ENCODE data around the gene FAM151B.

GRCh38 chr5:80504833-80505232 lies 16.9 kb downstream of the FAM151B start:
- TF ChIP-seq, protein P1, sequence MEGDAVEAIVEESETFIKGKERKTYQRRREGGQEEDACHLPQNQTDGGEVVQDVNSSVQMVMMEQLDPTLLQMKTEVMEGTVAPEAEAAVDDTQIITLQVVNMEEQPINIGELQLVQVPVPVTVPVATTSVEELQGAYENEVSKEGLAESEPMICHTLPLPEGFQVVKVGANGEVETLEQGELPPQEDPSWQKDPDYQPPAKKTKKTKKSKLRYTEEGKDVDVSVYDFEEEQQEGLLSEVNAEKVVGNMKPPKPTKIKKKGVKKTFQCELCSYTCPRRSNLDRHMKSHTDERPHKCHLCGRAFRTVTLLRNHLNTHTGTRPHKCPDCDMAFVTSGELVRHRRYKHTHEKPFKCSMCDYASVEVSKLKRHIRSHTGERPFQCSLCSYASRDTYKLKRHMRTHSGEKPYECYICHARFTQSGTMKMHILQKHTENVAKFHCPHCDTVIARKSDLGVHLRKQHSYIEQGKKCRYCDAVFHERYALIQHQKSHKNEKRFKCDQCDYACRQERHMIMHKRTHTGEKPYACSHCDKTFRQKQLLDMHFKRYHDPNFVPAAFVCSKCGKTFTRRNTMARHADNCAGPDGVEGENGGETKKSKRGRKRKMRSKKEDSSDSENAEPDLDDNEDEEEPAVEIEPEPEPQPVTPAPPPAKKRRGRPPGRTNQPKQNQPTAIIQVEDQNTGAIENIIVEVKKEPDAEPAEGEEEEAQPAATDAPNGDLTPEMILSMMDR (conservative IDR thresholded peaks at IDR 0.05; ENCODE audit: low read length), result no peak
- no peak for TF ChIP-seq EZH2phosphoT487 (IDR thresholded peaks at IDR 0.05; ENCODE audit: borderline replicate concordance, low read depth, low read length)

Data from OCI-LY7 (cell line).